ENCODE measurements around the gene SLIT3.

The SLIT3 gene

GRCh38 chr5:168788107-168788506 is 512.8 kb downstream of the SLIT3 start:
- DNase-seq (ENCODE audit: low read depth): no peak
- no peak overlapping the region for H3K4me3 ChIP-seq (replicated peaks; ENCODE audit: low read depth, low read length)
- no peak for TF ChIP-seq CTCF (IDR thresholded peaks at IDR 0.05; ENCODE audit: low read length, missing control alignments)

- no peak for TF ChIP-seq CTCF (IDR thresholded peaks at IDR 0.05; ENCODE audit: low read length, missing control alignments)
- no peak for DNase-seq (ENCODE audit: low read depth)
- no peak overlapping the region for H3K4me3 ChIP-seq (replicated peaks; ENCODE audit: low read depth, low read length)
These were observed 514.8 kb downstream of the SLIT3 start for GRCh38 chr5:168786147-168786546.

DNA sequence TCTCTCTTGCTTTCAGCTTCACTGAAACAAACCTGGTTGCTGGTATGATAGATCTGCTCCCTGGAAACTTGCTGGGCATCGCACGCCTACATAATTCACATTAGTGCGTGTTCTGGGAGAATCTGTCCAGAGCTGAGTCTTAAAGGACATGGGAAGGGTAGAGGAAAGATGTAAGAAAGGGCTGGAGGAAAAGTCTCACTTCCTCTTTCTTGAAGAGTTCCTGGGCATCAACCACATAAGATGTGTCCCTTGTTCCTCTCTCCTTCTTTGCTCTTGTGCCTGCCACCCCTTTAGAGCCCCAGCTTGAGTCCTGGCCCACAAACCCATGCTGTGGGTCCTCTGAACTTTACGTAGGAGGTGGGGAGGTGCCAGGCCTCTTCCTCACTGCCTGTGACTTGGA is 516.5 kb downstream of the SLIT3 start:
- H3K4me3 ChIP-seq (replicated peaks; ENCODE audit: low read depth, low read length): no peak overlapping the region
- no peak for DNase-seq (ENCODE audit: low read depth)
- TF ChIP-seq CTCF (IDR thresholded peaks at IDR 0.05; ENCODE audit: low read length, missing control alignments): no peak

DNA sequence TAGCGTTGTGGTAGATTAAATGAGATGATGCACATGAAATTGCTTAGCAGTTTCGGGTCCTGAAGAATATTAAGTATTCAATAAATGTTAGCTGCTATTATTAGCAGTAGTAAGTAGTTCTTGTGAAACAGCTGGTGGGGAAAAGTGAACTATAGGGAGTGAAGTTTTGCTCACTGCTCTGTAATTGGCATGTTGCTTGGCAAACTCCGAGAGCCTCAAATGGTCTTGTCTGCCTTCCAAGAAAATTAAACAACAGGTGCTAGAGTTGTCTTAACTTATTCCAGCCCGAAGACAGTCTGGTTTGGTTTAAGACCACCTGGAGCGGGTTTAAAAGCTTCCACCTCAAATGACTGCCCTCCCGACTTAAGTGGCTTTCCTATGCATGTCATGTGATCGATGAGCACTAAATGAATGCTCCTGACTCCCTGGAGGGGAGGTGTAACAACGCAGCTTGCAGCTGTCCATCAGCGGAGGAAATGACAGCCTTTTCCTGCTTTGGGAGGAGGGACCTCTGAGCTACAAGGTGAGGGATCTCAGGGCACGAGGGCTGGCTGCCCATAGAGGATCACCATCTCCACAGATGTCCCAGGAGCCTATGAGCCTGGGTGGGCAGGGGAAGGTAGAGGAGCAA is 518.9 kb downstream of the SLIT3 start:
- no peak for DNase-seq (ENCODE audit: low read depth)
- no peak overlapping the region for H3K4me3 ChIP-seq (replicated peaks; ENCODE audit: low read depth, low read length)
- TF ChIP-seq CTCF (IDR thresholded peaks at IDR 0.05; ENCODE audit: low read length, missing control alignments): no peak

- DNase-seq (ENCODE audit: low read depth): no peak
- H3K4me3 ChIP-seq (replicated peaks; ENCODE audit: low read depth, low read length): no peak overlapping the region
- no peak for TF ChIP-seq CTCF (IDR thresholded peaks at IDR 0.05; ENCODE audit: low read length, missing control alignments)
These were observed 520.1 kb downstream of the SLIT3 start for GRCh38 chr5:168780888-168781287.

GRCh38 chr5:168779333-168779732 is 521.6 kb downstream of the SLIT3 start:
- H3K4me3 ChIP-seq (replicated peaks; ENCODE audit: low read depth, low read length): no peak overlapping the region
- DNase-seq (ENCODE audit: low read depth): no peak
- no peak for TF ChIP-seq CTCF (IDR thresholded peaks at IDR 0.05; ENCODE audit: low read length, missing control alignments)

GRCh38 chr5:168778536-168778935 is 522.4 kb downstream of the SLIT3 start:
- no peak for TF ChIP-seq CTCF (IDR thresholded peaks at IDR 0.05; ENCODE audit: low read length, missing control alignments)
- no peak for DNase-seq (ENCODE audit: low read depth)
- H3K4me3 ChIP-seq (replicated peaks; ENCODE audit: low read depth, low read length): no peak overlapping the region

Measured in fibroblast of pulmonary artery (primary cell).